NOMO-1 treated with dmso at 0.1 percent for 144 hours (cell line): ENCODE data around the gene TSNAXIP1.
"Not testable (repeated sequence)": the region's sequence is repeated elsewhere in the genome, so short reads cannot be mapped to it uniquely, and the experiment has no call there.

Experiments used
- DNase-seq: peaks from one replicate; lab custom pipeline; 2025; ENCODE audit not compliant: unreplicated experiment; lab: John Stamatoyannopoulos, UW

Gene TSNAXIP1

DNA sequence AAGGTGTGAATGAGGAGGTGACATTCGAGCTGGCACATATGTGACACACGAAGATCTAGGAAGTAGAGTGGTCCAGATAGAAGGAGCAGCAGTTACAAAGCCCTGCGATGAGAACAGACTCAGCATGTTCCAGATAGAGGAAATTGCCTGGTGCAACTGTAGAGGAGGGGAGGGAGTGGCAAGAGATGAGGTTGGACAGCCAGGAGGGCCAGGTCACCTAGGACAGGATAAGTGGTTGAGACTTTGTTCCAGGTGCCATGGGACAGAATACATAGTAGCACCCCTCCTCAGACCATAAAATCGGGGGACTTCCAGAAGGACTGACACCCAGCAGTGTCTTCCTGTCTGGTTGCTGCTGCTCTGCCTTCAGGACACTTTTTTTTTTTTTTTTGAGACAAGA lies 51.8 kb downstream of the TSNAXIP1 start:
- DNase-seq = no peak

- no peak for DNase-seq
These were observed 54.1 kb downstream of the TSNAXIP1 start for GRCh38 chr16:67860589-67861398.

DNA sequence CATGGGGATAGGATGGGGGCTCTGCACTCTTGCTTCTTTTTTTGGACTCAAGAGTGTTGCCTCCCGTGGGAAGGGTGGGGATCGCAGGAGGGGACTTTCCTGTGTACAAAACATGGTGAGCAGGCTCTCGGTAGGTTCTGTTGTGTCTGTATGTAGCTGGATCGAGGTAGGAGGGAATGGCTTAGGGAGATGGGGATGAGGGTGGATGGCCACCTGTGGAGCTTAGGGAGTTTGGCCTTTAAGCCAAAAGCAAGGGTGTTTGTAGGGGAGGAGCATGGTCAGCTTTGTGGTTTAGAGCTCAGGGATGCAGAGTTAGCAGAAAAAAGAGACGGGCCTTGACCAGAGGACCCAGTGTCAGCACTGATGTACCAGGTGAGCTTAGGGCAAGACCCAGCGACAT lies 55.2 kb downstream of the TSNAXIP1 start:
- no peak for DNase-seq

- DNase-seq = no peak
These were observed 56.2 kb downstream of the TSNAXIP1 start for GRCh38 chr16:67862623-67863583.

DNA sequence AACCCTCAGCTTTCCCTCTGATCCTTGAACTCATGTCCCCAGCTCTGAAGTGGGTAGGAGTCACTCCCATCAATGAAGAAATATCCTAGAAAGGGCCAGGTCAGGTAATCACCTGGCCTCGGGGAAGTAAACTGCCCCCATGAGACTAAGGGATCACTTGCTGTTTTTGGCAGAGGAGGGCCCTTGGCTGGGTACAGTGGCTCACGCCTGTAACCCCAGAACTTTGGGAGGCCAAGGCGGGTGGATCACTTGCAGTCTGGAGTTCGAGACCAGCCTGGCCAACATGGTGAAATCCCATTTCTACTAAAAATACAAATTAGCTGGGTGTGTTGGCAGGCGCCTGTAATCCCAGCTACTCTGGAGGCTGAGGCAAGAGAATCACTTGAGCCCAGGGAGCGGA lies 57.4 kb downstream of the TSNAXIP1 start:
- not testable (repeated sequence) for DNase-seq

DNA sequence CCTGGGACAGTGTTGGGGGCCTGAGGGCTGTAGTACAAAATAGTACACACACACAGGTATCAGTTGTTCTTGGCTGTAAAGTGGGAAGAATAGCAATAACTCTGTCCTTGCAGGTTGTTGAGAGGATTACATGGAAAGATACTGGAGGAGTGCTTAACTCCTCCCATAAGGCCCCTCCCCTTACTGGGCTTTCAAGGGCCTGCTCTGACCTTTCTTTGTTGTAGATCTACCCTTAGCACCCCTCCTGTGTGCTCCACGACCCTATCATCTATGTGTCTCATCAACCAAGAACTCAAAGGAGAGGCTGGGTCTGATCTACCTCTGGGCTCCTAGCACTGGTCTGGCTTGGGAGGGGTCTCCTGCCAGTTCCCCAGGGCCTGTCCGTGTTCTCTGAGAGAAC lies 57.9 kb downstream of the TSNAXIP1 start:
- DNase-seq = no peak

DNA sequence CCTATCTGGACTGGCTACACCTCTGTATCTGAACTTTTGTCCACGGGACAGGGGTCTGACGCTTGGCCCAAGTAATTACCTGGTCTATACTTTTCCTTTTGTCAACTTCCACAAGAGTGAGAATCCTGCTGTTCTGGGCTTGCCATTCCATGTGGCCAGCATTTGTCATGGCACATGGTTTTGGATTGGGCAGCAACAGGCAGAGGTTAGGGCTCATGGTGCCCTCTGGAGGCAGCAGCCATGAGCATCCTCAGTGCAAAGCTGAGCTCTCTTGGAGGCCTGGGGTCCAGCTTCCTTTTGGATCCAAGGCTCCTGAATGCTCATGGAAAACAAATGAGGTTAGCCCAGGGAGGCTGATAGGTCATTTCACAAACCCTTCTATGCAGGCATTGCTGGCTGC lies 58.6 kb downstream of the TSNAXIP1 start:
- no peak for DNase-seq

GRCh38 chr16:67868290-67868689 lies 61.6 kb downstream of the TSNAXIP1 start:
- DNase-seq = no peak

GRCh38 chr16:67869653-67870052 lies 63.0 kb downstream of the TSNAXIP1 start:
- DNase-seq = no peak

- DNase-seq = no peak
These were observed 64.6 kb downstream of the TSNAXIP1 start for GRCh38 chr16:67871256-67871655.

GRCh38 chr16:67872131-67872630 lies 65.5 kb downstream of the TSNAXIP1 start:
- DNase-seq = no peak

DNA sequence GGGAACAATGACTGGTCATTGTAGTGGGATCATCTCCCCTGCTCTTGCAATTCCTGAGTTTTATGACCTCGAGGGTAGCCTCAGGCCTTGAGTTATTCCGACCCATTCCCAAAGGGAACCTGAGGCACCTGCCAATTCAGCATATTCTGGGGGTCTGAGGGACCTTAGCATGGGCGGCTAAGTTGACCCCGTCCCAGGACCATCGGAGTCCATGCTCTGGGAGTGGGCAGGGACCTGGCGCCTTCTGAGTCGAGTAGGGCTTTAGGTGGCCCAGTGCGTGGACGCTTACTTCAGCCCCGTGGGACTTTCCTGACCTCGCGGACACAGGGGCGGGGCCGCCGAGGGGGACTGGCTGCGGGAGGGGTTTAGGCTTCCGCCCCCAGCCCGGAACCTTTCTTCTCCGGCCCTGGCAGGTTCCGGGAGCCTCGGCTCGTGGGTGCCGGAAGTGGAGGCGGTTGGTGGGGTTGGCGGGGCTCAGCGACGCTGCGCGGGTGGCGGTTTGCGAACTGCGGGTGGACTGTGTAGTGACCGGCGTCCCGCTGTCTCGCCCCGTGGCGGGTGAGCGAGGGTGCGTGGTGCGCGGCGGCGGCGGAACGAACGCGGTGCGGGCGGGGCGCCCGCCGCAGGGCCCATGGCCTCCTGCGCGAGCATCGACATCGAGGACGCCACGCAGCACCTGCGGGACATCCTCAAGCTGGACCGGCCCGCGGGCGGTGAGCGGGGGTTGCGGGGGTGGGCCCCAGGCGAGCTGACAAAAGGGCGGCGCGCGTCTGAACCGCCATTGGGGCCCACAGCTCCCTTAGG lies 66.1 kb downstream of the TSNAXIP1 start, which contains the start of gene EDC4:
Gene EDC4 (plus strand): TSS at position 422 of the 804 bp plus-strand sequence. CDS start 210 bp downstream, at position 632.
- peak; percentile 59 for DNase-seq

GRCh38 chr16:67873435-67874370 lies 67.0 kb downstream of the TSNAXIP1 start:
- no peak for DNase-seq

DNA sequence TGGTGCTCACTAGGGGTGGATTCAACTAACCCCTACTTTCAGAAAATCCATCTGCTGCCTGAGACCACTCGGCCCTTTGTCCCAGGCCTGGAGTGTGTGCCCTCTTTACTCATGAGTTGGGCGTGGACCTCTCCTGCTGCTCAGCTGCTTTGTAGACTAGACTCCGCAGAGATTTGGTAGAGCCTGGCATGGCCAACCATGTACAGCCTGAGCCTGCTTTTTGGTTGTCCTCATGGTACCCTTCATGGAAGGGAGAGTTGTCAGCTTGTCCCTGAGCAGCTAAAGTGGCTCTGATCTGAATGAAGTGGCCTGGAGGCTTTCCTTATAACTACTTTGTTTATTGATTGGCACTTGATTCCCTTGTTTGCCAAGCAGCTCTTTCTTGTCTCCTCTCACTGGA lies 67.7 kb downstream of the TSNAXIP1 start:
- DNase-seq = no peak

GRCh38 chr16:67877064-67877463 lies 70.4 kb downstream of the TSNAXIP1 start:
- DNase-seq = no peak
